ENCODE data around the gene ALCAM.
"Not testable (repeated sequence)": the region's sequence is repeated elsewhere in the genome, so short reads cannot be mapped to it uniquely, and the experiment has no call there.

The ALCAM gene

DNA sequence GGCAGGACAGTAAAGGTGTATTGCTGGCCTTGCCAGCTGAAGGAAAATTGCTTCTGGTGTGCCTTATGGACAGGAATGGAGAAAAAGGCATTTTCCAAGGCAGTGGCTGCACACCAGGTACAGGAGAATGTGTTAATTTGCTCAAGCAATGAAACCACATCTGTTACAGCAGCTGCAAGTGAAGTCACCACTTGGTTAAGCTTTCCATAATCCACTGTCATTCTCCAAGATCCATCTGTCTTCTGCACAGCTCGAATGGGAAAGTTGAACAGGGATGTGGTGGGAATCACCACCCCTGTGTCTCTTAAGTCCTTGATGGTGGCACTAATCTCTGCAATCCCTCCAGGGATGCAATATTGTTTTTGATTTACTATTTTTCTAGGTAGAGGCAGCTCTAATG is 236.8 kb downstream of the ALCAM start:
- DNase-seq, result not testable (repeated sequence)

DNA sequence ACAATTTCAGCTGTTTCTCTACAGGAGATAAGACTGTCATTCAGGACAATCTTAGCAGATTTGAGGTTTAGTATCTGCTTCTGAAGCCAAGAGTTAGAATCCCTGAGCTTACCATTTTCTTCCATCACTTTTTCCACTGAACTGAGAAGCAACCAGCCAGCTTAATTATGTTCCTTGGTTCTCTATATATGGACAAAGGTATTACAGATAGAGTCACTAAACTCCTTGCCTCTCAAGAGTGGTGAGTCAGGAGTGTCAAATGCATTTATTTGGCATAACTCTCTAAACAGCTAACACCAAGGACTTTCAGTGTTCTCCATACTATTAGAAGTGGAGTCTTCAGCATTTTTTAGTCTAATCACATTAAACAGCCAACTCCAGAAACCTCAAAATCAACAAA is 239.3 kb downstream of the ALCAM start:
- no peak for DNase-seq

GRCh38 chr3:105608623-105609022 is 241.9 kb downstream of the ALCAM start:
- DNase-seq, result no peak

DNA sequence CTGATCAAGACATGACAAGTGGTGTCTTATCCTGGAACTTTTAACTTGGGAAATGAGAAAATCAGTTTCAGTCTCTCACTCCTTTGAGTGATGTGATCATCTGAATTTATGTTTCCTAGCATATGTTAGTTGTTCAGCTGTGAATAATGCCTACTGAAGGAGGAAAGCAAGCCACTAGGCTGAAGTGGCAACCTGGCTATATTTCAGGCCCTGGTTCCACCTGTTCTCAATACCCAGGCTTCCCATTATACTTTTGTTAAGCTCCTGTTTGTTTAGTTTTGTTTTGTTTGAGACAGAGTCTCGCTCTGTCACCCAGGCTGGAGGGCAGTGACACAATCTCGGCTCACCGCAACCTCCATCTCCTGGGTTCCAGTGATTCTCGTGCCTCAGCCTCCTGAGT is 243.8 kb downstream of the ALCAM start:
- no peak for DNase-seq

GRCh38 chr3:105611304-105612192 is 244.8 kb downstream of the ALCAM start:
- no peak for DNase-seq

GRCh38 chr3:105613120-105613519 is 246.4 kb downstream of the ALCAM start:
- DNase-seq, result no peak

- DNase-seq, result no peak
Measured at GRCh38 chr3:105614288-105615030, 247.8 kb downstream of the ALCAM start.

- DNase-seq, result no peak
Measured at GRCh38 chr3:105615814-105616213, 249.1 kb downstream of the ALCAM start.

- no peak for DNase-seq
Measured at GRCh38 chr3:105616374-105617121, 249.8 kb downstream of the ALCAM start.

DNA sequence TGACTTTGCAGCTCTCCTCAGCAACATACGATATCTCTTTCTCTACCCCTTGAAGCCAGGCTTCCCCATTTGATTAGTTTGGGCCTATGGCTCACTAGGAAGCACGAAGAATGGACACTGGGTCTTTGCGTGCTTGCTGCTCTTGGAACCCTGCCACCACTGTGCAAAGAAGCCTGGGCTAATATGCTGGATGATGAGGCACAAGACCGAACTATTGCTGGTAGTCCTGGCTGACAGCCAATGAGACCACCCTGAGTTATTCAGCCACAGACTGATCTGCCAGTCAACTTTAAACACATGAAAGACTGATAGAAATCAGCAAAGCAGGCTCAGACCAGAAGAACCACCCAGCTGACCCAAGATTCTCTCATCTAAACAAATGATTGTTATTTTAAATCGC is 251.8 kb downstream of the ALCAM start:
- no peak for DNase-seq

- DNase-seq, result no peak
Measured at GRCh38 chr3:105619651-105620050, 252.9 kb downstream of the ALCAM start.

DNA sequence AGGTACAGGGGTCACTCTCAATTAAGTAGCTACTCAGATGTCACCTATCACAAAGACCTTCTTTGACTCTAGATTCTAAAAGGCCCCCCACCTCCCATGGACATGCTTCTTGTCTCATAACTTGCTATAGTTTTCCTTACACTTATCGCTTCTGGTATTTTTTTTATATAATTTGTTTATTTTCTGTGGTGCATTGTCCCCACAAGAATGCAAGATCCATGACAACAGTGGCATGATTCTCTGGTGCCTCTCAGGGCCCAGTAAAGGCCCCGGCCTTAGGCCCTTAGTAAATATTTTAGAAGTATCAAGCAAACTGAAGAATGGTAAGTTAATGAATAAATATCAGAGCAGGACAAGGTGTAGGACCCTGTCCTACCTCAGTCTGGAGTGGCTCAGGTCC is 253.5 kb downstream of the ALCAM start:
- DNase-seq, result no peak

DNA sequence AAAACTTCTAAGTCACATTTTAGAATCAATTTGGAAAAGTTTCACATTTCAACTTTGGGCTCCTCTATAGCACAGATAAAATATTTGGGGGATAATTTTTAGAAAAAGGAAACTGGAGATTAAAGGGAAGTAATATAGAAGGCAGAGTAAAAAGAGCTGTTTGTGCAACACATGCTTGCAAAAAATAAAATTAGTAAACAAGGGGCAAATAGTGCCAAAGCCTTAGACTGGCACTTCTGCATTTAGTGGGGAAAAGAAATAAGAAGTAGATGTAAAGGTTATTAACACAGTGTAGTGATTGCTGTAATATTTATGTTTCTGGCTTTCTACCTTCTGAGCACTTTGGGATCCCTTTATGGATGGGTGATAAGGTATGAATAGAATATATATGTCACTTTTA is 255.5 kb downstream of the ALCAM start:
- DNase-seq, result no peak

All from suppressor macrophage treated with lipopolysaccharide for 4 hours (primary cell).